Spleen (tissue), 11 donors: Measurements from ENCODE around the gene MAPK6. TPM values are rescaled to one million over a fixed set of nuclear protein-coding genes. Genes with fewer than 3 reads are reported as not detected.

Source experiments
- DNase-seq: peaks from one replicate; pipeline ENCODE4 v3.0.0-alpha.2; 2020
- H3K27ac ChIP-seq, 8 donors: fragments of 200-600 bp; sonication (generic) in 7 of 8; 1 replicate in 4 of 8; 2 replicates in 4 of 8; pipeline versions ENCODE4 v1.5.0 to v1.8.0; 2016 to 2021; ENCODE audit warnings: inconsistent platforms in 4 of 8, mild to moderate bottlenecking in 4 of 8, moderate library complexity in 1 of 8
- H3K27me3 ChIP-seq, 7 donors: fragments of 200-600 bp; sonication (generic) in 6 of 7; replicated peaks in 1 of 7; 1 replicate in 4 of 7; 2 replicates in 3 of 7; pipeline versions ENCODE4 v1.5.0 to v1.8.0; 2016 to 2021; ENCODE audit warnings: inconsistent platforms in 3 of 7, mild to moderate bottlenecking in 1 of 7
- H3K36me3 ChIP-seq, 6 donors: fragments of 200-600 bp; sonication (generic) in 5 of 6; 1 replicate in 4 of 6; 2 replicates in 2 of 6; pipeline versions ENCODE4 v1.5.0 to v1.8.0; 2016 to 2021; ENCODE audit warnings: inconsistent platforms in 2 of 6
- H3K4me1 ChIP-seq, 6 donors: fragments of 200-600 bp; sonication (generic) in 5 of 6; 1 replicate in 3 of 6; 2 replicates in 3 of 6; pipeline versions ENCODE4 v1.5.0 to v1.8.0; 2016 to 2021; ENCODE audit warnings: inconsistent platforms in 3 of 6
- H3K4me3 ChIP-seq, 8 donors: fragments of 200-600 bp; sonication (generic) in 7 of 8; 1 replicate in 4 of 8; 2 replicates in 4 of 8; pipeline versions ENCODE4 v1.5.0 to v1.8.0; 2016 to 2021; ENCODE audit warnings: inconsistent platforms in 4 of 8, mild to moderate bottlenecking in 4 of 8, moderate library complexity in 2 of 8
- H3K9me3 ChIP-seq, 8 donors: fragments of 200-600 bp; sonication (generic) in 7 of 8; 1 replicate in 4 of 8; 2 replicates in 4 of 8; pipeline versions ENCODE4 v1.5.0 to v1.8.0; 2016 to 2021; ENCODE audit warnings: inconsistent platforms in 4 of 8
- POLR2A ChIP-seq, 3 donors: fragments of 450-650 bp; IDR thresholded peaks; one replicate each; pipeline ENCODE4 v1.5.1; 2017; ENCODE audit warnings: antibody characterized with exemption in 3 of 3, mild to moderate bottlenecking in 1 of 3
- POLR2AphosphoS5 ChIP-seq, 3 donors: sonication (generic); formaldehyde crosslinking; IDR thresholded peaks; one replicate each; pipeline ENCODE4 v1.5.1; 2017; ENCODE audit warnings: antibody characterized with exemption in 3 of 3
- WGBS, 5 donors: extraction: QIAGEN DNeasy Blood & Tissue Kit in 3 of 5; methylation state at CpG; one replicate each; pipeline versions ENCODE4 v1.1.5 to v1.1.7; 2013 to 2018; 5-methylcytosine and 5-hydroxymethylcytosine counted together
- intact Hi-C: fragments of 100-400 bp; cut with DNase I; formaldehyde crosslinking; loops from one replicate; pipeline ENCODE4 v1.15.0; 2023; ENCODE audit warnings: low total_unique reads
- polyA plus RNA-seq, 3 donors: library from polyadenylated mRNA; stranded (reverse); fragments of 200-250 nt; gene quantifications; one replicate each; pipeline ENCODE4 v1.2.1, GENCODE V29; 2013
- total RNA-seq, 7 donors: library from RNA; depleted of rRNA in 3 of 7; stranded (reverse); fragments of >200 nt in 3 of 7; fragmentation: NEBNext Ultra II Directional in 4 of 7; extraction: Animal tissue kit (Norgen Biotek cat#: 25700) in 4 of 7; gene quantifications; one replicate each; pipeline versions ENCODE4 v1.1.0 to v1.2.1, GENCODE V29; 2016 to 2021
- TF ChIP-seq, protein P1 (sequence below), 11 experiments: fragments of 200-600 bp in 7 of 11; fragments of 450-650 bp in 4 of 11; sonication (generic) in 4 of 11; IDR thresholded peaks in 8 of 11; conservative IDR thresholded peaks in 3 of 11; 1 replicate in 7 of 11; 2 replicates in 4 of 11; pipeline versions ENCODE4 v1.4.0 to v1.8.0; 2016 to 2021; ENCODE audit warnings: antibody characterized with exemption in 11 of 11, inconsistent platforms in 4 of 11, mild to moderate bottlenecking in 1 of 11
- donor health status: healthy with polysubstance abuse.
- donor health status: DM: no; HTN: no; CAD: no; lungs with moderate emphysema.
- donor health status: DM: no; HTN: no; CAD: no.
- donor health status: Bipolar disorder and iron deficiency.
- donor health status: healthy.
- donor health status: DM: no; HTN: no; CAD: no.
- donor health status: DM: yes; HTN: yes; CAD: no.

Gene MAPK6
- total and polyA plus RNA-seq, 10 donors, result 3.9 to 28.3 (median 20.7) TPM

DNA sequence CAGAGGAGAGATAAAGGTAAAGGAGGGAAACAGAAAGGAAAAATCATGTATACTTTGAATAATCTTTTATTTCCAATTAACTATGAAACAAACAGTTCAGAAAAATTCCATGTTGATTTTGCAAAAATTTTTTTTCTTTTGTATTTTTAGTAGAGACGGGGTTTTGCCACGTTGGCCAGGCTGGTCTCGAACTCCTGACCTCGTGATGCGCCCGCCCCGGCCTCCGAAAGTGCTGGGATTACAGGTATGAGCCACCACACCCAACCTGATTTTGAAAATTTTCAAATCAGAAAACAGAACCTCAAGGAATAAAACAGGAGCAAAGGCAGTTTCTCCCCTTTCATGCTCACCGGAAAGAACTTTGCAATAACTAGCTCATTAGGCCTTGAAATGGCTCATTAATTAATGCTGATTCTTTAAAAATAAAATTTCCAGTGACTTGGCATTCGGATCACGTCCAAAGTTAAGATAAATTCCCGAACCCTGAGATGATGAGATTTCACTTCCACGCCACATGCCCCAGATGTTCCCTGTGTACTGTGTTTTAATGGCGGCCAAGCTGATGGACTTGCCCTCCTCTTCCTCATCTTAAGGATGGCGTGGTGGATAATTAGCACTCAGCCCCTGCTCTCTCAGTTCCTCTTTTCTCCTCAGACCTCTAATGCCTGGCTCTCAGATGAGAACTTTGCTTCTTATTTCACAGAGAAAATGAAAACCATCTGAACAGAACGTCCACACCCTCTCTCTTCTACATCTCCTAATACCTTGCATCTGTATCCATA, 82.7 kb downstream of the MAPK6 start:
- no peaks in the 10 kb centered on the region for H3K36me3 ChIP-seq
- H3K9me3 ChIP-seq, result no peaks in the 10 kb centered on the region
- H3K4me1 ChIP-seq, result peaks cover 0 to 38% (median 5%) of the 10 kb centered on the region in 6 donors
- no peak for TF ChIP-seq POLR2AphosphoS5 (IDR thresholded peaks at IDR 0.05)
- TF ChIP-seq POLR2A (IDR thresholded peaks at IDR 0.05), result no peak
- TF ChIP-seq, protein P1, sequence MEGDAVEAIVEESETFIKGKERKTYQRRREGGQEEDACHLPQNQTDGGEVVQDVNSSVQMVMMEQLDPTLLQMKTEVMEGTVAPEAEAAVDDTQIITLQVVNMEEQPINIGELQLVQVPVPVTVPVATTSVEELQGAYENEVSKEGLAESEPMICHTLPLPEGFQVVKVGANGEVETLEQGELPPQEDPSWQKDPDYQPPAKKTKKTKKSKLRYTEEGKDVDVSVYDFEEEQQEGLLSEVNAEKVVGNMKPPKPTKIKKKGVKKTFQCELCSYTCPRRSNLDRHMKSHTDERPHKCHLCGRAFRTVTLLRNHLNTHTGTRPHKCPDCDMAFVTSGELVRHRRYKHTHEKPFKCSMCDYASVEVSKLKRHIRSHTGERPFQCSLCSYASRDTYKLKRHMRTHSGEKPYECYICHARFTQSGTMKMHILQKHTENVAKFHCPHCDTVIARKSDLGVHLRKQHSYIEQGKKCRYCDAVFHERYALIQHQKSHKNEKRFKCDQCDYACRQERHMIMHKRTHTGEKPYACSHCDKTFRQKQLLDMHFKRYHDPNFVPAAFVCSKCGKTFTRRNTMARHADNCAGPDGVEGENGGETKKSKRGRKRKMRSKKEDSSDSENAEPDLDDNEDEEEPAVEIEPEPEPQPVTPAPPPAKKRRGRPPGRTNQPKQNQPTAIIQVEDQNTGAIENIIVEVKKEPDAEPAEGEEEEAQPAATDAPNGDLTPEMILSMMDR (IDR thresholded peaks at IDR 0.05 in 8 of 11, conservative IDR thresholded peaks at IDR 0.05 in 3 of 11), result no peak
- no peak for DNase-seq
- H3K27me3 ChIP-seq, result peaks cover 0 to 3% (median 0%) of the 10 kb centered on the region in 7 donors
- WGBS, 5 donors, result 78 to 90% (median 87%) methylated on average over 16 of the region's 16 CpGs
- peak overlapping the region in 2 of 8 donors; percentile 24 to 33 for H3K27ac ChIP-seq
- intact Hi-C loops, result no loop called here
- no peak overlapping the region for H3K4me3 ChIP-seq

DNA sequence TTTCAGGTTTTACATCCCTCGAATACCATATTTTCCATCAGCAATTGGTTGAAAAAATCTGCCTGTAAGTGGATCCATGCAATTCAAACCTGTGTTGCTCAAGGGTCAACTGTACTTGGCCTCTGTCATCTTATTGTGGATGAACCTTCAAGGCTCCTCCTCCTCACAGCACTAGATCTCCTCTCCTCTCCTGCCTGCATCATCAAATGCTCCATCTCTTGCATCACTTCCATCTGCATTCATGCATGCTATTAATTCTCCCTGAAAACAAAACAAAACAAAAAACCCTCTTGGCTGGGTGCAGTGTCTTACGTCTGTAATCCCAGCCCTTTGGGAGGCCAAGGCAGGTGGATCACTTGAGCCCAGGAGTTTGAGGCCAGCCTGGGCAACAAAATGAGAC, 83.4 kb downstream of the MAPK6 start:
- intact Hi-C loops, result no loop called here
- peaks cover 0 to 10% (median 0%) of the 10 kb centered on the region in 7 donors for H3K27me3 ChIP-seq
- no peaks in the 10 kb centered on the region for H3K36me3 ChIP-seq
- peak overlapping the region in 2 of 8 donors; percentile 24 to 33 for H3K27ac ChIP-seq
- DNase-seq, result no peak
- 70 to 93% (median 86%) methylated on average over 2 of the region's 2 CpGs for WGBS, 5 donors
- H3K9me3 ChIP-seq, result no peaks in the 10 kb centered on the region
- H3K4me1 ChIP-seq, result peaks cover 0 to 38% (median 5%) of the 10 kb centered on the region in 6 donors
- H3K4me3 ChIP-seq, result no peak overlapping the region
- TF ChIP-seq, protein P1 (IDR thresholded peaks at IDR 0.05 in 8 of 11, conservative IDR thresholded peaks at IDR 0.05 in 3 of 11), result no peak
- TF ChIP-seq POLR2AphosphoS5 (IDR thresholded peaks at IDR 0.05) (no peak), POLR2A (IDR thresholded peaks at IDR 0.05) (no peak)

DNA sequence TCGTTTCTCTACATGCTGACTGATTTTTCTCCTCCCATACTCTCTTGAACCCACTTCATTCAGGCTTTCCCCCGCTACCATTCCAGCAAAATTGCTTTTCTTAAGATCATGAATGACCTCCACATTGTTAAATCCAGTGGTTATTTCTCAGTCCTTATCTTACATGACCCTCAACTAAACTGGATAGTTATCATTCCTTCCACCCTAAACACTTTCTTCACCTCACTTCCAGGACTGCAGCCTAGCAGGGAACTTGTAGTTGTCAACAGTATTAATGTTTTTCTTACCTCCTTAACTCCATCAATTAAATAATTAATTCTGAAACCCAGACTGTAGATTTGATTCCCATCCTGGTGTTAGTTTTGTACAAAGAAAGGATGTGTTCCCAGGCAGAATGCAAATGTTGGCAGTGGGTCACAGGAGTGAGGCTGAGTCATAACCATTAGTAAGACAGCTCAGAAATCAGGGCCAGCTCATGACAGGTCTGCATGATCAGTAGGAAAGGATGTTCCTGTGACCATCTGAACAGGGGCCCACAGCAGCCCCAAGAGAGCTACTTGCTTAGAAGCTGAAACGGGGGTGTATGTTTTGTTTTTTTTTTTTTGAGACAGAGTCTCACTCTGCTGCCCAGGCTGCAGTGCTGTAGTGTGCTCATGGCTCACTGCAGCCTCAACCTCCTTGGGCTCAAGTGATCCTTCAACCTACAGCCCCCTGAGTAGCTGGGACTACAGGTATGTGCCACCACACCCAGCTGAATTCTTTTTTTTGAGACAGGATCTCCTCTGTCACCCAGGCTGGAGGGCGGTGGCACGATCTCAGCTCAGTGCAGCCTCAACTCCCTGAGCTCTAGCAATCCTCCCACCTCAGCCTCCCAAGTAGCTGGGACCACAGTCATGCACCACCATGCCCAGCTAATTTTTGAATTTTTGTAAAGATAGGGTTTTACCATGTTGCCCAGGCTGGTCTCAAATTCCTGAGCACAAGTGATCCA, 84.5 kb downstream of the MAPK6 start:
- TF ChIP-seq POLR2A (IDR thresholded peaks at IDR 0.05) (no peak), POLR2AphosphoS5 (IDR thresholded peaks at IDR 0.05) (no peak)
- TF ChIP-seq, protein P1 (IDR thresholded peaks at IDR 0.05 in 8 of 11, conservative IDR thresholded peaks at IDR 0.05 in 3 of 11), result no peak
- peak overlapping the region in 1 of 8 donors; percentile 24 for H3K27ac ChIP-seq
- DNase-seq, result no peak

More for the DNA sequence above, 84.5 kb downstream of the MAPK6 start:
- Histone ChIP-seq H3K27me3 (peaks cover 0 to 17% (median 0%) of the 10 kb centered on the region in 7 donors), H3K9me3 (no peaks in the 10 kb centered on the region), H3K4me3 (no peak overlapping the region), H3K4me1 (peaks cover 0 to 38% (median 5%) of the 10 kb centered on the region in 6 donors), H3K36me3 (no peaks in the 10 kb centered on the region)
- 73 to 84% (median 76%) methylated on average over 5 of the region's 5 CpGs for WGBS, 5 donors
- intact Hi-C loops, result no loop called here
